OCI-LY3 (cell line): ENCODE data around the gene OR9Q1.

ENCODE experiments used
- H2AFZ ChIP-seq: fragments of 200-600, 300-600 bp; shearing (Covaris generic); 2 replicates; pipeline ENCODE4 v1.6.0; 2014; ENCODE audit warnings: antibody characterized with exemption, low read depth, low read length
- H3K27ac ChIP-seq: fragments of 200-600, 300-600 bp; sonication (generic); 2 replicates; pipeline ENCODE4 v1.5.1; 2014; ENCODE audit warnings: mild to moderate bottlenecking, low read length, moderate library complexity, mixed read lengths
- H3K27me3 ChIP-seq: fragments of 200-600, 300-600 bp; sonication (generic); 2 replicates; pipeline ENCODE4 v1.6.1; 2014; ENCODE audit warnings: low read depth, low read length, mixed read lengths
- H3K36me3 ChIP-seq: fragments of 200-600, 300-600 bp; sonication (generic); replicated peaks from 2 replicates; pipeline ENCODE3; 2014; ENCODE audit warnings: low read depth, low read length, mixed read lengths
- H3K4me1 ChIP-seq: fragments of 300-600, 200-600 bp; sonication (generic); 2 replicates; pipeline ENCODE4 v1.6.1; 2014; ENCODE audit warnings: low read length, mixed read lengths
- H3K4me2 ChIP-seq: fragments of 200-600, 300-600 bp; sonication (generic); 2 replicates; pipeline ENCODE4 v1.6.1; 2014; ENCODE audit warnings: low read length, mixed read lengths
- H3K4me3 ChIP-seq: fragments of 300-600, 200-600 bp; sonication (generic); 2 replicates; pipeline ENCODE4 v1.5.1; 2014; ENCODE audit warnings: antibody characterized with exemption, mild to moderate bottlenecking, low read length, moderate library complexity
- H3K79me2 ChIP-seq: fragments of 300-600, 200-600 bp; shearing (Covaris generic); 2 replicates; pipeline ENCODE4 v1.6.1; 2014; ENCODE audit warnings: mild to moderate bottlenecking, low read length, mixed read lengths
- H3K9ac ChIP-seq: fragments of 300-600, 200-600 bp; shearing (Covaris generic); 2 replicates; pipeline ENCODE4 v1.6.0; 2014; ENCODE audit warnings: mild to moderate bottlenecking, low read length, moderate library complexity
- H3K9me3 ChIP-seq: fragments of 200-600, 300-600 bp; shearing (Covaris generic); 2 replicates; pipeline ENCODE4 v1.6.1; 2014; ENCODE audit warnings: low read length, mixed read lengths; ENCODE audit not compliant: insufficient read depth
- H4K20me1 ChIP-seq: fragments of 200-600, 300-600 bp; sonication (generic); 2 replicates; pipeline ENCODE4 v1.6.1; 2016; ENCODE audit warnings: low read length, mixed read lengths; ENCODE audit not compliant: insufficient read depth
- CTCF ChIP-seq: fragments of 200-600, 300-600 bp; sonication (generic); IDR thresholded peaks from 2 replicates; pipeline ENCODE4 v1.5.1; 2014; ENCODE audit warnings: antibody characterized with exemption, low read length, low read depth
- EZH2phosphoT487 ChIP-seq: fragments of 200-600 bp; shearing (Covaris generic); IDR thresholded peaks from 2 replicates; pipeline ENCODE4 v1.6.1; 2018; ENCODE audit warnings: antibody characterized with exemption, mixed run types, low read depth

The OR9Q1 gene

DNA sequence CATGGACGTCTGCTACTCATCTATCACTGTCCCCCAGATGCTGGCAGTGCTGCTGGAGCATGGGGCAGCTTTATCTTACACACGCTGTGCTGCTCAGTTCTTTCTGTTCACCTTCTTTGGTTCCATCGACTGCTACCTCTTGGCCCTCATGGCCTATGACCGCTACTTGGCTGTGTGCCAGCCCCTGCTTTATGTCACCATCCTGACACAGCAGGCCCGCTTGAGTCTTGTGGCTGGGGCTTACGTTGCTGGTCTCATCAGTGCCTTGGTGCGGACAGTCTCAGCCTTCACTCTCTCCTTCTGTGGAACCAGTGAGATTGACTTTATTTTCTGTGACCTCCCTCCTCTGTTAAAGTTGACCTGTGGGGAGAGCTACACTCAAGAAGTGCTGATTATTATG lies 156.0 kb downstream of the OR9Q1 start:
- Histone ChIP-seq H3K4me2 (no peak overlapping the region), H3K4me3 (no peak overlapping the region), H3K27me3 (peaks cover 12% of the 10 kb centered on the region), H3K9me3 (no peaks in the 10 kb centered on the region), H3K27ac (no peak overlapping the region), H3K36me3 (no peaks in the 10 kb centered on the region), H3K79me2 (no peaks in the 10 kb centered on the region), H3K9ac (no peak overlapping the region), H3K4me1 (no peaks in the 10 kb centered on the region), H4K20me1 (no peaks in the 10 kb centered on the region), H2AFZ (no peak overlapping the region)
- TF ChIP-seq CTCF (no peak), EZH2phosphoT487 (no peak)

DNA sequence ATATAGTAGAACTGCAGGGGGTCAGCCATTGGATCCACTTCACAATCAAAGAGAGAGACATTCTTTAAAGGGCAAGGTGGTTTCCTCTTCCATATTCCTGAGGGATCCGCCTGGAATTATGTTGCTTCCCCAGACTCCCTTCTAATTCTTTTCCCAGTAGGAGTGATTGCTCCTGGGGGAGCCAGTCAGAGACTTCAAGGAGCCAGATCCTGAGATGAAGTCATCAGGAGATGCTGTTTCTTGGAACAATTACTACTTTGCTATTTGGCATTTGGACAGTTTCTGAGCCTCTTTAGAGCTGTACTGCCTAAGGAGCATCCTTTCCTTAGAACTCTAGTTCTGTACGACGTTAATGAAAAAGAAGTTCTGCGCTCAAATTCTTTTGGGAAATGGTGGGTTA lies 163.3 kb downstream of the OR9Q1 start:
- no peak overlapping the region for H2AFZ ChIP-seq
- H3K27ac ChIP-seq, result no peak overlapping the region
- H3K4me2 ChIP-seq, result no peak overlapping the region
- H3K9ac ChIP-seq, result no peak overlapping the region
- no peaks in the 10 kb centered on the region for H3K9me3 ChIP-seq
- no peak overlapping the region for H3K4me3 ChIP-seq
- no peaks in the 10 kb centered on the region for H3K79me2 ChIP-seq
- no peaks in the 10 kb centered on the region for H3K36me3 ChIP-seq
- H3K4me1 ChIP-seq, result no peaks in the 10 kb centered on the region
- no peaks in the 10 kb centered on the region for H4K20me1 ChIP-seq
- H3K27me3 ChIP-seq, result no peaks in the 10 kb centered on the region; the same call in 1 of the 2 replicates
- TF ChIP-seq EZH2phosphoT487 (no peak), CTCF (no peak)

- Histone ChIP-seq H2AFZ (no peak within 1 kb of the TSS), H3K9me3 (no peaks in the 10 kb centered on the region), H3K79me2 (no peaks in the 10 kb centered on the region), H3K9ac (no peak within 1 kb of the TSS), H3K36me3 (no peaks in the 10 kb centered on the region), H3K27ac (no peak within 1 kb of the TSS), H3K27me3 (no peaks in the 10 kb centered on the region; the same call in 1 of the 2 replicates), H4K20me1 (no peaks in the 10 kb centered on the region), H3K4me1 (no peaks in the 10 kb centered on the region), H3K4me3 (no peak within 1 kb of the TSS), H3K4me2 (no peak within 1 kb of the TSS)
- no peak for TF ChIP-seq CTCF
- no peak for TF ChIP-seq EZH2phosphoT487
These were observed 165.1 kb downstream of the OR9Q1 start, which contains the start of gene OR9Q2 for GRCh38 chr11:58188770-58189169. Gene OR9Q2 (plus strand): TSS chr11:58189070. CDS start chr11:58190491, 1,421 bp downstream.

GRCh38 chr11:58192229-58192628 lies 168.5 kb downstream of the OR9Q1 start:
- no peaks in the 10 kb centered on the region for H3K4me1 ChIP-seq

More at GRCh38 chr11:58192229-58192628, 168.5 kb downstream of the OR9Q1 start:
- Histone ChIP-seq H3K4me2 (no peak overlapping the region), H3K27me3 (no peaks in the 10 kb centered on the region), H4K20me1 (no peaks in the 10 kb centered on the region), H3K4me3 (no peak overlapping the region), H3K9me3 (no peaks in the 10 kb centered on the region), H3K27ac (no peak overlapping the region), H2AFZ (no peak overlapping the region), H3K36me3 (no peaks in the 10 kb centered on the region), H3K79me2 (no peaks in the 10 kb centered on the region), H3K9ac (no peak overlapping the region)
- no peak for TF ChIP-seq CTCF
- no peak for TF ChIP-seq EZH2phosphoT487
